K562 (cell line): Measurements from ENCODE around the gene OR2B2. TPM values are rescaled to one million over a fixed set of nuclear protein-coding genes. Genes with fewer than 3 reads are reported as not detected.

ENCODE experiments used
- CHD2 ChIP-seq: IDR thresholded peaks from 2 replicates; pipeline ENCODE4 v1.6.1; 2011; ENCODE audit warnings: low read depth, low read length
- DPF2 ChIP-seq: fragments of 450-650 bp; IDR thresholded peaks from 2 replicates; pipeline ENCODE4 v1.6.1; 2016
- FOSL1 ChIP-seq: fragments of 200-800 bp; sonication (Bioruptor generic); conservative IDR thresholded peaks from 2 replicates; pipeline ENCODE4 v1.6.1; 2016; ENCODE audit warnings: missing genetic modification characterization, missing compliant biosample characterization
- GABPA ChIP-seq: fragments of 200-800 bp; sonication (Bioruptor generic); conservative IDR thresholded peaks from 2 replicates; pipeline ENCODE4 v1.6.1; 2016; ENCODE audit warnings: low read depth, missing genetic modification characterization, missing compliant biosample characterization
- IRF1 ChIP-seq: sonication (generic); formaldehyde crosslinking; IDR thresholded peaks from 2 replicates; pipeline ENCODE4 v1.8.0; 2022; ENCODE audit warnings: missing genetic modification reagents, mild to moderate bottlenecking, borderline replicate concordance
- KDM1A ChIP-seq, 2 experiments: fragments of 450-650 bp; IDR thresholded peaks; 2 replicates each; pipeline ENCODE4 v1.6.1; 2016; ENCODE audit warnings: mild to moderate bottlenecking in 2 of 2
- PREB ChIP-seq: sonication (generic); formaldehyde crosslinking; IDR thresholded peaks from 2 replicates; pipeline ENCODE4 v1.8.1; 2023; ENCODE audit warnings: mild to moderate bottlenecking, missing genetic modification reagents
- ZFP30 ChIP-seq: fragments of 250-450 bp; sonication (Bioruptor Pico); IDR thresholded peaks from 2 replicates; pipeline ENCODE4 v1.8.0; 2022; ENCODE audit warnings: moderate library complexity, mild to moderate bottlenecking, inconsistent platforms, borderline replicate concordance
- ZNF347 ChIP-seq: fragments of 450-650 bp; formaldehyde crosslinking; IDR thresholded peaks from 2 replicates; pipeline ENCODE4 v1.4.0; 2020; ENCODE audit warnings: low read depth, mild to moderate bottlenecking, moderate library complexity
- polyA plus RNA-seq, 8 experiments: library from polyadenylated mRNA; depleted of rRNA in 4 of 8; stranded (reverse) in 5 of 8; unstranded in 3 of 8; fragments of >200 nt; fragmentation: Nextera tagmentation in 2 of 8; fragmentation: Illumina TruSeq in 1 of 8; extraction: Ambion mirVana in 2 of 8; extraction: Trizol in 1 of 8; gene quantifications; 2 replicates each; pipeline versions ENCODE4 v1.2.1 to v1.2.3, GENCODE V29; 2011 to 2014; ENCODE audit warnings: inconsistent platforms in 1 of 8, missing spikeins in 1 of 8
- total RNA-seq, 7 experiments: library from RNA; depleted of rRNA in 6 of 7; stranded (reverse); fragments of >200 nt in 6 of 7; fragmentation: Illumina TruSeq in 2 of 7; extraction: Trizol in 2 of 7; gene quantifications; 2 replicates each; pipeline versions ENCODE4 v1.2.1 to v1.2.3, GENCODE V29; 2011 to 2021; ENCODE audit warnings: low replicate concordance in 1 of 7
- TF ChIP-seq, protein P1 (sequence below), 2 experiments: fragments of 450-650 bp in 1 of 2; sonication (generic) in 1 of 2; formaldehyde crosslinking in 1 of 2; IDR thresholded peaks in 1 of 2; conservative IDR thresholded peaks in 1 of 2; 2 replicates each; pipeline versions ENCODE4 v1.6.1 to v1.8.1; 2016 to 2023; ENCODE audit warnings: mild to moderate bottlenecking in 2 of 2, moderate library complexity in 2 of 2, inconsistent platforms in 1 of 2, missing genetic modification reagents in 1 of 2
- TF ChIP-seq, protein P2 (sequence below): IDR thresholded peaks from 2 replicates; pipeline ENCODE4 v1.6.1; 2012; ENCODE audit warnings: low read depth, low read length, improper control_type of control experiment, borderline replicate concordance

Gene OR2B2
- total and polyA plus RNA-seq, 9 of the 15 experiments (the other 6 are each of a cell fraction or from before 2014, with no cell fraction given): 0.24 TPM; not detected in 8

- TF ChIP-seq PREB (0 out of 2 replicates have a peak, but pooled peaks have one; percentile 38), FOSL1 (0 out of 2 replicates have a peak, but pooled peaks have one; percentile 13), KDM1A (IDR thresholded peaks at IDR 0.05) (0 out of 4 replicates have a peak, but pooled peaks of 1 of the 2 experiments have one; percentile 23), IRF1 (CRISPR knock-in tag) (peak; percentile 13; the same call in 1 of the 2 replicates), DPF2 (no peak), ZFP30 (CRISPR knock-in tag) (0 out of 2 replicates have a peak, but pooled peaks have one; percentile 15), GABPA (tag) (peak; percentile 2; the same call in 1 of the 2 replicates), CHD2 (peak; percentile 17; the same call in 1 of the 2 replicates), ZNF347 (0 out of 2 replicates have a peak, but pooled peaks have one; percentile 9)
- TF ChIP-seq, protein P1, sequence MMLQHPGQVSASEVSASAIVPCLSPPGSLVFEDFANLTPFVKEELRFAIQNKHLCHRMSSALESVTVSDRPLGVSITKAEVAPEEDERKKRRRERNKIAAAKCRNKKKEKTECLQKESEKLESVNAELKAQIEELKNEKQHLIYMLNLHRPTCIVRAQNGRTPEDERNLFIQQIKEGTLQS (IDR thresholded peaks at IDR 0.05): no peak
- TF ChIP-seq, protein P1 (CRISPR knock-in tag; conservative IDR thresholded peaks at IDR 0.05): 0 out of 2 replicates have a peak, but pooled peaks have one; percentile 4
- TF ChIP-seq, protein P2, sequence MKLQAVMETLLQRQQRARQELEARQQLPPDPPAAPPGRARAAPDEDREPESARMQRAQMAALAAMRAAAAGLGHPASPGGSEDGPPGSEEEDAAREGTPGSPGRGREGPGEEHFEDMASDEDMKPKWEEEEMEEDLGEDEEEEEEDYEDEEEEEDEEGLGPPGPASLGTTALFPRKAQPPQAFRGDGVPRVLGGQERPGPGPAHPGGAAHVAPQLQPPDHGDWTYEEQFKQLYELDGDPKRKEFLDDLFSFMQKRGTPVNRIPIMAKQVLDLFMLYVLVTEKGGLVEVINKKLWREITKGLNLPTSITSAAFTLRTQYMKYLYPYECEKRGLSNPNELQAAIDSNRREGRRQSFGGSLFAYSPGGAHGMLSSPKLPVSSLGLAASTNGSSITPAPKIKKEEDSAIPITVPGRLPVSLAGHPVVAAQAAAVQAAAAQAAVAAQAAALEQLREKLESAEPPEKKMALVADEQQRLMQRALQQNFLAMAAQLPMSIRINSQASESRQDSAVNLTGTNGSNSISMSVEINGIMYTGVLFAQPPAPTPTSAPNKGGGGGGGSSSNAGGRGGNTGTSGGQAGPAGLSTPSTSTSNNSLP: 0 out of 2 replicates have a peak, but pooled peaks have one; percentile 14
These were observed 20.8 kb downstream of the OR2B2 start (continued) for GRCh38 chr6:27891320-27891875.
